ENCODE data around the gene UBASH3B.

Gene UBASH3B

DNA sequence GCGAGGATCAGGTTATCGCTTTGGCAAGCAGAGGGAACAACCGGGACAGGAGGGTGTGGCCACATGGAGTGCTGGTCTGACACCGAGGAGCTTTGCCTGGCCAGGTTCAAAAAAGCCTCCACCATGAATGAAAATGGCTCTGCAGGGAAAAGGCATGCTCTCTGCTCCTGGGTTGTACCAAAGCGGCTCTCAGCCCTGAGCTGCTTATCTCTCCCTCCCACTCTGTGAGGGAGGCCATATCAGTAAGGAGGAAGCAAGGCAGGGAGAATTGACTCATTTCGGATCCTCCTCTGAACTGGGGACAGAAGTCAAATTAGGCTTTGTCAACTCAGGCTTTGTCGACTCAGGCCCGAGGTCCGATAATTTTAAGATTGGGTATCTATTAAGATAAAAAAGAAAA, 99.9 kb downstream of the UBASH3B start:
- DNase-seq (ENCODE audit: low spot score) = no peak

DNA sequence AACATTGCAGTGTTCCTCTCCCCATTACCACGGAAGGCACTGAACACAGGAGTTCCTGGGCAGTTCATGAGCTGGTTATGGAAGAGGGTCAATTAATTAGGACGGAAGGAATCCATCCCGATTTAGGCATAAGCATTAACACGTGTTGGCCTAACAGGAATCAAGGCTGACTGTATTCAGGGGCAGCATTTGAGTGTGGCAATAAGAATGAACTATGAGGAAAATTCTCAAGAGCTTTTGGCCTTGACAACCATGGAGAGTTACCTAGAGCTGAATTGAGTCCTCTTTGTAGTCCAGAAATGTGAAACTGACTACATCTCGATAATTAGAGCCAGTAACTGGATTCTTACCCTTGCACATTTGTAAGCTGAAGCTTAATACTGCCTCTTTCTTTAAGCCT, 100.4 kb downstream of the UBASH3B start:
- DNase-seq (ENCODE audit: low spot score) = no peak

DNA sequence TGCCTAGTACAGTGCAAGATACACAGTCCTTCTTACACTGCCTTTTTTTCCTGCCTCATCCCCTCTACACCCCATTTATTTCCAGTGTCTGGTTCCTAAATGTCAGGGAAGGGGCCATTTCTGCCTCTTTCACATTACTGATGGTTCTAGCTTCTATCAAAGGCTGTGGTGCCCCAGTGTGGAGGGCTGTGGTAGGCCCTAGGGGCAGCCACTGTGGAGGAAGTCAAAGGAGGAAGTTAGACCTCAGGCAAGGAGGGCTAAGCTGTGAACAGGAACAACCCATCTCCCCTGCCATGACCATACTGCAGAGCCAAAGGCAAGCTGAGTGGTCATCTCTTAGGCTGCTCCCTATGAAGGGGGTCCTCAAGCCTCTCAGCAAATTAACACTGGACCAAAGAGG, 100.9 kb downstream of the UBASH3B start:
- DNase-seq (ENCODE audit: low spot score) = peak; percentile 55

DNA sequence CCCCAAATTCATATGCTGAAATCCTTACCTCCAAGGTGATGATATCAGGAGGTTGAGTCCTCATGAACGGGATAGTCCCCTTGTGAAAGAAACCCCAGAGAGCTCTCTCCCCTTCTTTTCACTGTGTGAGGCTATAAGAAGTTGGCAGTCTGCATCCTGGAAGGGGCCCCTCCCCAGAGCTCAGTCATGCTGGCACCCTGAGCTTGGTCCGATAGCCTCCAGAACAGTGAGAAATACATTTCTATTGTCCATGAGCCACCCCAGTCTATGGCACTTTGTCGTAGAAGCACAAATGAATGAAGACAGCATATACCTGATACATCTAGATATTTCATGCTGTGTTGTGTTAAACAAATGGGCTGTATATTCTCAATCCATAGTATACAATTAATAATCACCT, 101.7 kb downstream of the UBASH3B start:
- DNase-seq (ENCODE audit: low spot score) = no peak

DNA sequence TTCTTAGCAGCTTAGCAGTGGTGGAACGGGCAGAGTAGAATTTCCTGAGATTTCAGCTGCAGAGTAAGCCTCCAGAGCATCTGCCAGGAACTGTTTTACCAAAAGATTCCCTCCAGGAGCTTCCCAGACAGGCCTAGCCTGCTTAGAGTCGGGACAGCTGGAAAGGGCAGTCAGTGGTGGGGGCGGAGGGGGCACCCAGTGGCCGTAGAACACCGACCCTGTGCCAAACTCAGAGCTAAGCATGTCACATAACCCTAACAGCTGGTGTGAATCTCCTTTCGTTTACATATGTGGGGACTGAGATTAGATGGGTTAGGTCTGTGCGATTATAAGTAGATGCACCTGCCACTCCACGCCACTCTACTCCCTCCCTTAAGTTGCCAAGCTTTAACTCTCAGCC, 102.8 kb downstream of the UBASH3B start:
- no peak for DNase-seq (ENCODE audit: low spot score)

DNA sequence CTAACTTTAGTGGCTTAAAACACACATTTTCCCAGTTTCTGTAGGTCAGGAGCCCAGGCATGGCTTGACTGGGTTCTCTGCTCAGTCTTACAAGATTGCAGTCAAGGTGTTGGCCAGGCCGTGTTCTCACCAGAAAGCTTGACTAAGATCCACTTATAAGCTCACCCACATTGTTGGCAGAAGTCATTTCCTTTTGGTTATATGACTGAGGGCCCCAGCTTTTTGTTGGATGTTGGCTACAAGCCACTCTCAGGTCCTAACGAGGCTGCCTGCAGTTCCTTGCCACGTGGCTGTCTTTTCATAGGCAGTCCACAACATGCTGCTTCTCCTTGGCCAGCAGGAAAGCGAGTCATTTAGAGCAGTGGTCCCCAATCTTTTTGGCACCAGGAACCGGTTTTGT, 103.5 kb downstream of the UBASH3B start:
- no peak for DNase-seq (ENCODE audit: low spot score)

- DNase-seq (ENCODE audit: low spot score) = no peak
Observed at GRCh38 chr11:122763108-122763507, 107.6 kb downstream of the UBASH3B start.

GRCh38 chr11:122764371-122765090, 109.0 kb downstream of the UBASH3B start:
- no peak for DNase-seq (ENCODE audit: low spot score)

DNA sequence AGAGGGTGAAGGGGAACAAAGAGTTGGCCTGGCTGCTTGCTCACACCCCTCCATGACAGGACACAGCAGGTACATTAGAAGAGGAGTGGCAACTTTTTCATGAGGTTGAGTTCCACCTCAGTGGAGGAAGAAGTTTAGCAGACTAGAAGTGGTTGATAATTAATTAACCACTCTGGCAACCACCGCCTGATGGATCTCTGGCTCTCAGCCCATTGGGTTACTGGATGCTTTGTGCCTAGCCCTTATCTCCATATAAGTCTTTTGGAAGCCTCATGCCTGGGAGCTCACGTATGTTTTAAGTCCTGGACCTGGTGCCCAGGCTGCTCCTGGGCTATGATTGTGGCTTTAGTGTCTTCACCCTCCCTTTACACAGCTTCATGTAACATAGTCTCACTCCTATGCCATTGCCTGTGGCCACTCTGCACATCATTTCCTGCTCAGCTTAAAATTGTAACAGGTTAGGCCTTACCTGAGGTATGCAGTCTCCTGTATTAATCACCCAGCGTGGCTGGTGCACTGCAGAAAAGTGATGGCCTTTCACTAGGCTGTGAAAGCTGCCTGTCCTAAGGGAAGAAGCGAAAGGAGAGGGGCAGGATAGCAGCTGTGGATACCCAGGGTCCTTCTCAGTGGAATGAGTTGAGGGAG, 110.1 kb downstream of the UBASH3B start:
- no peak for DNase-seq (ENCODE audit: low spot score)

GRCh38 chr11:122769126-122769780, 113.7 kb downstream of the UBASH3B start:
- DNase-seq (ENCODE audit: low spot score) = no peak

DNA sequence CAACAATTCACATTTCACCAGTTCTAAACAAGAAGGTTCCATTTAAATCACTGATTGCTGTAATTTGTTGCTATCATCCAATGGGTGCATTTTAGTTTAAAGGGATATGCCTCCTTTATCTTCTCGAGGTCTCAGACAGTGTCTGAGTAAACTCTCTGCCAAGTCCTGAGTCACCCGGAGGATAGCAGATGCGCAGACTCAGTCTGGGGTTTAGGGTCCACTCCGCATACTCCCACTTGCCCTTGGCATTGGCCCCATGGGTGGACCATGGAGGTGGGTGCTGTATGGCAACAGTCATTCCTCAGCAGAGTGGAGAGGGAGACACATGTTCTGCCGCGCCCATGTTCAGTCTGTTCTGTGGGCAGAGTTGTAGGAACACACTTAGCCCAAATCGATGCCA, 117.4 kb downstream of the UBASH3B start:
- DNase-seq (ENCODE audit: low spot score) = no peak

DNA sequence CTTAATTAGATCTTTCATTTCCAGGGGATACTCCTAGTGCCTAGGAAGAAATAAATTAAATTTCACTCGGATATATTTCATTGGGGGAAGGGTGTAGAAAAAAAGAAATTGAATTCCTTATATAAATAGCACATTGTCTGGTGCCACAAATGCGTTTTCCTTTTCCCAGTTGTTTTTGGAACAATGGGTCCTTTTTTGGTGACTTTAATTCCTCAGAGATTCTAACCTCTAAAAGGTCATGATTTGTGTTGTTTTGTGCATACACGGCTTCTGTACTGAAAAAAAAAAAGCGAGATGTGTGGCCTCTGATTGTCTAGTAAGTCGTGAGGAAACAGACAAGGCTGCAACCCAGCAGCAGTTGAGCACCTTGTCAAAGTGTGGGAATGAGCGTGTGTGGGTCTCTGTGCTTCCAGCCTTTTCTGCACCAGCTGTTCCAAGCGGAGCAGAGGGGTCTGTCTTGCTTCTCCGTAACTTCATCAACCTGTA, 118.3 kb downstream of the UBASH3B start:
- no peak for DNase-seq (ENCODE audit: low spot score)

DNA sequence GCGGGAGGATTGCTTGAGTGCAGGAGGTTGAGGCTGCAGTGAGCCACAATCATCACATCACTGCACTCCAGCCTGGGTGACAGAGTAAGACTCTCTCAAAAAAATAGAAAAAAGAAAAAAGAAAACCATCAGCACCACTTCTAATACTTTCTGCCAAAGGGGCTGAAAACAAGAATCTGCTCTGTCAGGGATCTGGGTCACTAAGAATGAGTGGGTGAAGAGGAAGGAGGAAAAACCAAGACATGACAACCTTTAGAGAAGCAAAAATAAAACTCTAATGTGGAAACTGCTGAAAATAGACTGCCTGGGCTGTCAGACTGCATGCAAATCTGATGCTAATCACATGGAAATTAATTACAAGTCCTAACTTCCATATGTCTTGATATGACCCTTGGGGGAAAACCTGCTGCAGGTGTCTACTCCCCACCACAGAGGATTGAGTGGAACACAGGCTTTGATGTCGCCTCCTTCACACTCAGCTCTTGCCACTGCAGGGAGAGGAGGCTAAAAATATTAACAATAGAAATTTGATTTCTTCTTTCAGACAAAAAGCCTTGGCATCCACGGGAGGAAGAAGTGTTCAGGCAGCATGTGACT, 120.3 kb downstream of the UBASH3B start:
- no peak for DNase-seq (ENCODE audit: low spot score)

DNA sequence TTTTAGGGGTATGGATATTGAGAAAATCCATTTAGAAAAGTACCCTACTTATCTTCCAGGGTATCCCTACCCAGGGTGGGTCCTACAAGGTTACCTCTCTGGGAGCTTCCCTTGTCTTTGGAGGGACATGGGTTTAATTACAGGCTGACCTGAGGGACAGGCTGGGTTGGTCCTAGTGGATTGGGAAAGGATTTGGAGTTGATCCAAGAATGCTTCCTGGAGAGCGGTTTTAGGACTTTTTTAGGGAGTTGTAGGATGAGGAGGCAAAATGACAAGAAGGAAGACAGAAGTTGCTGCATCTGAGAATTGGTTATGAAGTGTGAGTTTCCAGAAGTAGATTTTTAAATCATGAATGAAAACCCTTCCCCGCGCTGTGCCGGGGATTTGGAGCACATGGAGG, 121.0 kb downstream of the UBASH3B start:
- DNase-seq (ENCODE audit: low spot score) = no peak

DNA sequence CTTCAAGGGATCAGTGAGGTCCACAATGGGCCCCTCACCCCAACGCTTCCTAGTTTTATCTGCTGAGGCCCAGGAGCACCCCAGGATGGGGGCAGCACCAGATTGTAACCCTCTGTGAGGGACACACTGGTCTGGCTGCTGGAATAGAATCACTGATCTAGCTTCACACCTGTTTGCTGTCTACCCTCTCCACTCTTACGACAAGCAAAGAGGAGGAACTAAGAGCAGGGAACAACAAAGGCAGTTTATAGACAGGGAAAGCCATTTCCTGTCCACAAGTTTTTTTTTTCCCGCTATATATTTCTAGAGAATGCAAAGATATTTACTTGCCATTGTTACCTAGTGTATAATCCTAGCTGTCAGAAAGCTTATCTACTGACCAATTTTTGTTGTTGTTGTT, 121.8 kb downstream of the UBASH3B start:
- no peak for DNase-seq (ENCODE audit: low spot score)

DNA sequence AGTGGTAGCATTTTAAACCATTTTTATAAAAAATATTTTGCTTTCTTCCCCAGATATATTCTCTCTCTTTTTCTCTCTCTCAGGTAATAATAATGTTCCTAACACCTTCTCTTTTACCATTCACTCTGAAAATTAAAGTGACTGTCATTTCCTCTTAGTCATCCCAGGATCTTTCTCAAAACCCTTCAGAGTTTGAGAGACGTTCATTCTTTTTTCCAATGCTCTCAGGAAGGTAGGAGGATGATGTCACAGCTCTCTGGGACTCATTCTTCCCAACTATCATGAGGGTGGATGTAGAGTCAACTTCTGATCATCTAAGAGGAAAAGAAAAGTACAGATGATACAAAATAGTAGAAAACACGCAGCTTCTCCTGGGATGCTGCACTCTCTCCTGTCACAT, 122.6 kb downstream of the UBASH3B start:
- no peak for DNase-seq (ENCODE audit: low spot score)

DNA sequence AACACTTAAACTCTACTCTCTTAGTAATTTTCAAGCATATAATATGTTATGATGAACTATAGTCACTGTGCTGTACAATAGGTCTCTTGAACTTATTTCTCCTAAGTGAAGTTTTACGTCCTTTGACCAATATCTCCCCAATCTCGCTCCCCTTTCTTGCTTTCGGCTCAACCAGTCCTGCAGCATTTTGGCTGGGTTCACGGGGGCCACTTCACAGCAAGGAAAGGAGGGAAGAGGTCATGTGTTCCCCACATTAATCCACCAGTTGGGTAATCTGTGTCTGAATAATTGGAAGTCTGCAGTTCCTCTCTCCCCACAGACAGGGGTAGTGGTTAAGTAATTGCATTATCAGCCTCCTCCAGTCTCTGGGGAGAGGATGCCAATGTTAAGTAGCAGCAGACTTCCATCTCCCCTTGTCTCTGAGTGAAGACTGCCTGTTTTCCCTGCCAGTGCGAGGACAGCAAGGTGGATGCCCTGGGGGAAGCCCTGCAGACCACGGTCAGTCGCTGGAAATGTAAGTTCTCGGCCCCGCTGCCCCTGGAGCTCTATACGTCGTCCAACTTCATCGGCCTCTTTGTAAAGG, 123.6 kb downstream of the UBASH3B start:
- DNase-seq (ENCODE audit: low spot score) = no peak

DNA sequence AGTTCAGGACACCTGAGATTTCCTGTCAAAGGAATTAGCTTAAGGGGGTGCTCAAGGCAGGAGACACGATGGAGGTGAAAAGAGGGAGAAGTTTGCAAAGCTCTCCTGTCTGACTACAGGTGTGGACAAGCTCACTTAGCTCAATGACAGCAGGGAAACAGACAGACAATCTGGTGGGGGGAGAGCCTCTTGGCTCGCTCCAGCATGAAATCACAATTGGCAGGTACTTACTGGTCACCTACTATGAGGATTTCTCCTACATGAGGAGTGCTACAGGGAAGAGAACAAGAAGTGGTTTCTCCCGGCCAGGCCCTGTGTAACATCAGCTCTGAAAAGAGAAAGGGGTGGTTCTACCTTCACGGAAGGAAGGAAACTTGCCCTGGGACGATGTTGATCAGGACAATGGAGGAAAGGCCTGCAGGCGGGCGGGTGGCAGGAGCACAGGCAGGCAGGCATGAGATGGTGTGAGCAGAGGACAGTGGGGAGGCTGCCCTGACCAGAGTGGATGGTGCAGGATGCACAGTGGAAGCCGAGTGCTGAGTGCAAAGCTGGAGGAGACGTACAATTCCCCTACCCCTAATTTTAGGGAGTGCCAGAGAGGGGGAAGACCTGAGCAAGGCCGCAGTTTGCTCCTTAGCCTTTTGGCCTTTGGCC, 124.9 kb downstream of the UBASH3B start:
- no peak for DNase-seq (ENCODE audit: low spot score)

DNA sequence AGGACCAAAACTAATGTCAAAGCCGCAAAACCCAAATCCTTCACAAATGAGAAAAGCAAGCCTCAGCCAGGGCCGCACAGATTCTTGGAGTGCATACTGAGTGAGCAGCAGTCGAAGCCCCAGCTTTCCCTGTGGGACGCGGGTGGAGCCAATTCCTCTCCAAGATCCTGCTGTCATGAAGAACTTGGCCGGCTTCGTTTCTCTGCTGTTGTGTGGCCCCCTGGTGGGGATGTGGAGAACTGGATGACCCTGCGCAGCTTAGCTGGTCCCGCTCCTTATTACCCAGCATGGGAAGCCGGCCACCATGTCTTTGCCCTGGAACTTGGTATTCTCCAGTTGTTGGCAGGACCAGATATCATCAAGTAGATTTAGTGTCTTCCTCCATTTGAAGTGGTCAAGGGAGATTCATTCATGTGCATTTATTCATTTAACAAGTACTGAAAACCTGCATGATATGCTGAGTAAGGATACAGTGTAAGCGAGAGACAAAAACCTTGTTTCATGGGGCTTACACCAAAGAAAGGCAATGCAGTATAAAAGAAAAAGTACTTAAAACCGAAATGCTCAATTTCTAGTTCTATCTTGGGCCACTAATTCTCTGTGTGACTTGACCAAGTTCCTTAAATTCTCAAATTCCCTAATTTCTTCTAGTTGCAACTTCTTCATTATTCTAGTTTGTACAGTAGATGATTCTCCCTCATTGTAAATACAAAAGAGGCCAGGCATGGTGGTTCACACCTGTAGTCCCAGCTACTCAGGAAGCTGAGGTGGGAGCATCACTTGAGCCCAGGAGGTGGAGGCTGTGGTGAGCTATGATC, 126.1 kb downstream of the UBASH3B start:
- DNase-seq (ENCODE audit: low spot score) = peak; percentile 72

DNA sequence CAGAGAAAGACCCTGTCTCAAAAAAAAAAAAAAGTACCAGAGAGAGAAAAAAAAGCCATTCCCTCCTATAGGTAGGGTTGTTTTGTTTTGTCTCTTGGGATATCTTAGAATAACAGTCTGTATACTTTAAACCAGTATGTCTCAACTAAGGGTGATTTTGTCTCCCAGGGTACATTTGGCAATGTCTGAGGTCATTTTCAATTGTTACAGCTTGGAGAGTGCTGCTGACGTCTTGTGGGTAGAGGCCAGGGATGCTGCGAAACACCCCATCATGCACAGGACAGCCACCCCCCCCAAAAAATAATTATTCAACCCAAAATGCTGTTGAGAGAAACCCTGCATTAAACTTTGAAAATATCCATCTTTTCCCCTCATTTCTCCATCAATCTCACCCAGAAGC, 126.7 kb downstream of the UBASH3B start:
- no peak for DNase-seq (ENCODE audit: low spot score)

GRCh38 chr11:122784325-122784955, 128.9 kb downstream of the UBASH3B start:
- no peak for DNase-seq (ENCODE audit: low spot score)
